ENCODE data around the gene GATA5. TPM values are rescaled to one million over a fixed set of nuclear protein-coding genes. Genes with fewer than 3 reads are reported as not detected.

GATA5 gene
- total RNA-seq, 4 donors from 2014 or later = 0.33 to 0.78 (median 0.46) TPM; not detected in 1

- no peak for DNase-seq (ENCODE audit: extremely low spot score)
- Histone ChIP-seq H3K4me1 (peaks cover 26 to 35% (median 31%) of the 10 kb centered on the region in 4 donors), H3K9me3 (no peaks in the 10 kb centered on the region), H3K27ac (replicated peaks in 1 of 4) (no peak overlapping the region), H3K27me3 (peaks cover 0 to 21% (median 0%) of the 10 kb centered on the region in 4 donors), H3K36me3 (no peaks in the 10 kb centered on the region), H3K4me3 (no peak overlapping the region)
- TF ChIP-seq POLR2A (IDR thresholded peaks at IDR 0.05; ENCODE audit: low read depth) (no peak), EP300 (IDR thresholded peaks at IDR 0.05) (no peak), CTCF (IDR thresholded peaks at IDR 0.05) (no peak), POLR2AphosphoS5 (IDR thresholded peaks at IDR 0.05) (no peak)
- intact Hi-C loops (cut with DNase I) = loop anchor here (1.0 kb wide), 1 partner anchor 118 kb away; no protein-coding TSS in a partner anchor
- 54% methylated on average over 21 of the region's 21 CpGs for WGBS
Measured at GRCh38 chr20:62499758-62500236, 24.0 kb upstream of the GATA5 start.

- TF ChIP-seq CTCF (IDR thresholded peaks at IDR 0.05) = no peak
- TF ChIP-seq POLR2A (IDR thresholded peaks at IDR 0.05; ENCODE audit: low read depth) = no peak
- TF ChIP-seq EP300 (IDR thresholded peaks at IDR 0.05) = no peak
- no peak for TF ChIP-seq POLR2AphosphoS5 (IDR thresholded peaks at IDR 0.05)
- no peak overlapping the region for H3K4me3 ChIP-seq
- no peak overlapping the region for H3K27ac ChIP-seq (replicated peaks in 1 of 4)
- H3K9me3 ChIP-seq = no peaks in the 10 kb centered on the region
- peaks cover 0 to 21% (median 0%) of the 10 kb centered on the region in 4 donors for H3K27me3 ChIP-seq
- peaks cover 32 to 44% (median 41%) of the 10 kb centered on the region in 4 donors for H3K4me1 ChIP-seq
- WGBS = 93% methylated on average over 6 of the region's 6 CpGs
- no peaks in the 10 kb centered on the region for H3K36me3 ChIP-seq
- intact Hi-C loops (cut with DNase I) = no loop called here
- no peak for DNase-seq (ENCODE audit: extremely low spot score)
Measured at GRCh38 chr20:62498874-62499273, 23.1 kb upstream of the GATA5 start.

- Histone ChIP-seq H3K36me3 (no peaks in the 10 kb centered on the region), H3K27ac (replicated peaks in 1 of 4) (peak overlapping the region in 1 of 4 donors; percentile 77), H3K9me3 (no peaks in the 10 kb centered on the region), H3K27me3 (peaks cover 0 to 29% (median 0%) of the 10 kb centered on the region in 4 donors), H3K4me3 (no peak overlapping the region), H3K4me1 (peaks cover 40 to 52% (median 51%) of the 10 kb centered on the region in 4 donors)
- DNase-seq (ENCODE audit: extremely low spot score) = no peak
- TF ChIP-seq POLR2AphosphoS5 (IDR thresholded peaks at IDR 0.05) = no peak
- no peak for TF ChIP-seq EP300 (IDR thresholded peaks at IDR 0.05)
- peak; percentile 53 to 70 (median 65) for TF ChIP-seq CTCF (IDR thresholded peaks at IDR 0.05)
- no peak for TF ChIP-seq POLR2A (IDR thresholded peaks at IDR 0.05; ENCODE audit: low read depth)
- WGBS = 16% methylated on average over 14 of the region's 32 CpGs
- intact Hi-C loops (cut with DNase I) = no loop called here
Measured at GRCh38 chr20:62496568-62497218, 20.9 kb upstream of the GATA5 start.

GRCh38 chr20:62495749-62496567, 20.2 kb upstream of the GATA5 start:
- TF ChIP-seq CTCF (IDR thresholded peaks at IDR 0.05) (no peak), POLR2A (IDR thresholded peaks at IDR 0.05; ENCODE audit: low read depth) (no peak), EP300 (IDR thresholded peaks at IDR 0.05) (no peak), POLR2AphosphoS5 (IDR thresholded peaks at IDR 0.05) (no peak)
- H3K27ac ChIP-seq (replicated peaks in 1 of 4) = peak overlapping the region; percentile 65 to 86 (median 76)
- WGBS = 69% methylated on average over 10 of the region's 34 CpGs

More at GRCh38 chr20:62495749-62496567, 20.2 kb upstream of the GATA5 start:
- H3K27me3 ChIP-seq = peaks cover 0 to 29% (median 0%) of the 10 kb centered on the region in 4 donors
- intact Hi-C loops (cut with DNase I) = no loop called here
- no peaks in the 10 kb centered on the region for H3K36me3 ChIP-seq
- H3K9me3 ChIP-seq = no peaks in the 10 kb centered on the region
- DNase-seq (ENCODE audit: extremely low spot score) = no peak
- H3K4me1 ChIP-seq = peaks cover 40 to 52% (median 51%) of the 10 kb centered on the region in 4 donors
- no peak overlapping the region for H3K4me3 ChIP-seq

All from esophagus muscularis mucosa (tissue), 4 donors.